Stimulated activated CD4-positive, alpha-beta T cell treated with anti-CD3 and anti-CD28 coated beads, Interleukin-4, amount 100 ng/mL, for 48 hours (primary cell): ENCODE measurements around the gene OTX2.

Experiments
- DNase-seq, 2 donors: peaks; one replicate each; pipeline ENCODE4 v3.0.0-alpha.2; 2020; ENCODE audit warnings: low read depth in 2 of 2

OTX2 gene

GRCh38 chr14:56796259-56796658 lies 14.0 kb downstream of the OTX2 start:
- no peak for DNase-seq

DNA sequence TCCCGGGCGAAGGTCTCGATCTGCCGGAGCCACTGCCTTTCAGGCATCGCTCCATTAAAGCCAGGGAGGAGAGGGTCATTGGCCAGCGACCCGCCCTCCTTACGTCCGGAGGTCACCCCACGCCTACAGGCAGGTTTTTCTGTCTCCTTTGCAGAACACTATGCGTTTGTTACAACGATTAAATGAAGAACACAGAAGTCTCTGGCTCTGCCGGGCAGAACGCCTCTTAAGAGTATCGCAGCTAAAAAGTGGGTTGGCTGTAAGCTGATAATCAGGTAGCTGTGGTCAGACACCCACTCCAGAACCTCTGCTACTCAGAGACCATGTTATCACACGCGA lies 15.0 kb downstream of the OTX2 start:
- DNase-seq, result no peak

DNA sequence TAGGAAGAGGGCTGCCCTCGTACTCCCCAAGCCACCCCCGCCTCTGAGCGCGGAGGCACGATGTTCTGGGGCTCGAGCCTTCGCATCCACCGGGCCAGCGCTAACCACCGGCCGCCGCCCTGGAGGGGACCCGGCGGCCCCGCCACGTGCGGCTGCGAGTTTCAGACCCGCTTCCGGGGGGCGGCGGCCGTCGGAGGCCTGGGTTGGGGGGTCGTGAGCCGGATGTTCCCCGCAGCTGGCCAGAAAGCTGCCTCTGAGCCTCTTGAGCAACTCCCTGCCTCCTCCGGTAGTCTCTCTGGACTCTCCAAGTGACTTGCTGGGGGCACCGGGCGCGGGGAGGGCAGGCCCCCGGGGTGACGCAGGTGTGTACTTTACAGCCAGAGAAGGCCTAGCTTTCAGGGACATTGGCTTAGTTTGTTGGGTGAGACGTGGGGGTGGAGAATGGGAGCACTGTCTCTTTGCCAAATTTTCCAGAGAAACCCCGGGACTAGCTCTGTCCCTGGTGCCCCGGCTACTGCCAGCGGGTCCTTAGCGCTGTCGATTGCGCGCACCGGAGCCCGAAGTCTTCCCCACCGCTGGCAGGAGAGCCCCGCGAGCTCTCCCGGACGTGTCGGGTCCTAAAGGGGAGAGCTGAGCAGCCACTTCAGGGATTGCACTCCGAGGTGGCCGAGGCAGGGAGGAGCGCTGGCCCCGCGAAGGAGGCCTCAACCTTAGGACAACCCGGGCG lies 15.6 kb downstream of the OTX2 start:
- DNase-seq, result no peak

DNA sequence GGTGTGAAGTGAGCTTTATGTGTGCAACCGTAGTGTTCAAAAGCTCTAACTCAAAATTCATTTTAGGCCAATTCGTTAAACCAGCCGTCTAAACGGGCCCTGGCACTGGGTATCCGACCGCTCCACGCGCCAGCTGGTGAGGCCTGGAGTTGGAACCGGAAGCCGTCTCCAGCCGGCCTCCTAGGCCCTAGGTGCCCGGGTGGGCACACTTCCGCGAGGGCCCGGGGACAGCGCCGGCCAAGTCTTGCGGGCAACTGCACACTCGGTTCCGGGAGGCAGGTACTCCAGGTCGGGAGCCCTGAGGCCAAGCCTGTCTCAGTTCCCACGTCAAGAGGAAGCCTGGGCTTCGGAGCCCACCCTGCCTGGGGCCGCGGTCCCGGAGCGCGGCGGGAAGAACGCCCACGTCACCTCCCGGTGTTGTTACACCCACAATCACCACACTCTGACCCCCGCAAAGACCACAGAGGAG lies 16.2 kb downstream of the OTX2 start:
- no peak for DNase-seq

DNA sequence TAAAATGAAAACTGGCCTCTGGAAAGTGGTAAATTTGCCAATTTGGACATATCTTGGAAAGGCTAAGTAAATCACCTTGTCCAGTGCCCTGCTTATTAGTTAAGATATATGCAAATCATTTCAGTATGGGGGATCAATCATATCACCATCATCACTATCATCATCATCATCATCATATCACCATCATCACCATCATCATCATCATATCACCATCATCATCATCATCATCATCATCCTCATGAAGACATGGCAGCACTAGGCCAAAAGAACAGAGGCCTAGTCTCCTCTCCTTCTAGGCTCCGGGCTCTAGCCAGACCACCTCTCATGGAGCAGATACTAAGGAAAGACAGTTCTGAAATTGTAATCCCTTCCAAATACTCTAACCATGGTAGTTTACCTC lies 20.3 kb downstream of the OTX2 start:
- DNase-seq, result no peak

DNA sequence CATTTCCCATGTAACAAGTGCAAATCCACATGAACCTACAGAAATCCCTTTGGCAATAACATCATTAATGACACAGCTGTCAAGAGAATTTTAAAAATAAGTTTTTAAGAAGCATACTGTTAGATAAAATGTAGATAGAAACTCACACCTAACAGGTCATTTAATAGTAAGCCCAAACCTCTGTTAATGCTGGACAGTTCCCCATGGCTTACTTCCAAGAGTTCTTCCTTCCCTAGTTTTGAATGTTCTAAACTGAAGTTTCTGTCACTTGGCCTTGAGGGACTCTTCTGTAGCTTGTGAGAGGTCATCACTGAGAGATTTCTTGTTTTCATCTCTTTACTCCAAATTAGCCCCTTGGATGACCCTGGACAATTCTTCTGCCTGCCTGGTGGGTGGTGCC lies 22.7 kb downstream of the OTX2 start:
- DNase-seq, result no peak

GRCh38 chr14:56782711-56783110 lies 27.6 kb downstream of the OTX2 start:
- no peak for DNase-seq

GRCh38 chr14:56774503-56774902 lies 35.8 kb downstream of the OTX2 start:
- DNase-seq, result no peak

DNA sequence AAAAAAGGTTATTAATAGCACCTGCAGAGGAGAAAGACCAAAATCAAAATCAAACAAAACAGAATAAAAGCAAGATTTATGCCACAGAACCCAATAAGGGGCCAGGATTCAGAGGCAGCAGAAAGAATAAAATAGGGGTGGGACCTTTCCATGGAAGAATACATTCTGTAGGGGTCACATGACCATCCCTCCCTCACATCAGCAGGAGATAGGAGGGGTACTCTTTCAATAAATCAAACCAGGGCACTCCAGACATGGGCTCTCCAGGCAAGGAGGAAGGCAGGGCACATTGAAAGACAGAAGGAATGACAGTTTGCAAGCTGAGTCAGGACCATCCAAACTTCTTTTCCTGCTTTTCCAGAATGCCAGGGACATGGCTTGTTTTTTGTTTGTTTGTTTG lies 39.8 kb downstream of the OTX2 start:
- DNase-seq, result no peak

DNA sequence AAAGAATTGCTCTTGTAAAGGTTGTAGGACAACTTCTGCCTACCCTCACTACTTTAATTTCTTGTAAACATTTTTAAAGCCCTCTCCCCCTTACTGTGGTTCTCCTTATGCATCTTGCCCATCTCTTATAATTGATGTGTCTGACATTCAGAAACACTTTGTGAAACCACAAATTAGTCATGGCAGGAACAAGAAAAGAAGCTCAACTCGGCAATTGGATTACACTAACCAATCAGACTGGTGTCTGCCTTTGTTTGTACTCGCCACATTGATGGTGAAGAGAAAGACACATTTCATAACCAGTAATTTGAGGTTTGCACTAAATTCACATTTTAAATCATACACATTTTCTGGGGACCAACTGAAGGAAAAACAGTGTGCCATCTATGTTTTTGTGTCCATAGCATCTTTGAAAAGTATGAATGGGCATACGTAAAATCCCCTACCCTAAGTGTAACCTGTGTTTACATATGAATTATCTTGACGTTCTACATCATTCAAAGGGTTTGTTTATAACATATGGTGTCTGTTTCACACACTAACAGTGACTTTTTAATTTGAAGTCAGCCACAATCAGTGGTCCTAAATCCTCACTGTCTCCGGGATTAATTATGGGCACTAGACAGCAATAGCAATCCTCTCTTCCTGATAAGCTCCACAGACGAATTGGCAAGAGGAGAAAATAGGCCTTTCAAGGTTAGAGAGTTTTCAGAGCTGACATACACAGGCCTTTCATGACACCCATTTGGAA lies 49.9 kb downstream of the OTX2 start:
- DNase-seq, result no peak

GRCh38 chr14:56759633-56760032 lies 50.6 kb downstream of the OTX2 start:
- DNase-seq, result no peak

GRCh38 chr14:56759094-56759493 lies 51.2 kb downstream of the OTX2 start:
- DNase-seq, result no peak

DNA sequence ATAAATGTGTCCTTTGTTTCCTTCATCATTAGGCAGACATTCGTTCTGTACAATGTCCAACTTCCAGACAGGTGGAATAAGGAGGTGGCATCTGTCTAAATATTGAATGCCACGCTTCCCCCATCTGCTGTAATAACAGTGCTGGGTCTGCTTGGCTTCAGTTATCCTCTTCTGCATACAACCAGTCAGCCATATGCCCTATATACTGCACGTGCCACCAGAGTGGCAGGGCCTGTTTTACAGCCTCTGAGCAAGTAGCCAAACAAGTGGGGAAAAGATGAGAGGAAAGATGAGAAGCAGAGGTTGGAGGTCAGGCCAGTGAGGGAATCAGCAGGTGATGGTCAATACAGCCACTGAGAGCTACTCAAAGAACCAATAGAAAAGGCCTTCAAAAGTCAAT lies 55.4 kb downstream of the OTX2 start:
- no peak for DNase-seq

GRCh38 chr14:56753396-56753795 lies 56.9 kb downstream of the OTX2 start:
- DNase-seq, result no peak

DNA sequence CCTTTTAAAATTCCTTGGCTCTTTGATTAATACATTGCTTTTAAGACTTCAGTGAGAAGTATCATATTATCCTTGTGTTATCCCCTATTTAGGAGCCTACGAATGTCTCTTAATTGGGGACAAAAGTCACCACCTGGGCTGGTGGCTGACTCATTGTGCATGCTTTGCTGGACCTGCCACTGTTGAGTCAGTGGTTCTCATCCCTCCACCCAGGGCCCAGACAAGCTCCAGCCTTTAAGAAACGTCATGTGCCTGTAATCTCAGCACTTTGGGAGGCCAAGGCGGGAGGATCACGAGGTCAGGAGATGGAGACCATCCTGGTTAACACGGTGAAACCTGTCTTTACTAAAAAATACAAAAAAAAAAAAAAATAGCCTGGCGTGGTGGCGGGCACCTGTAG lies 57.9 kb downstream of the OTX2 start:
- DNase-seq, result no peak

- no peak for DNase-seq
Measured at GRCh38 chr14:56751471-56751870, 58.8 kb downstream of the OTX2 start.
